GM12891 (cell line): ENCODE measurements around the gene ANO2.

ENCODE experiments used
- DNase-seq: peaks from one replicate; pipeline ENCODE4 v3.0.0; 2011; ENCODE audit warnings: low spot score; ENCODE audit not compliant: insufficient read length
- FAIRE-seq: peaks from 2 replicates; lab custom pipeline; 2011; peaks lifted over from hg19 to GRCh38; lab: Jason Lieb, UNC
- PAX5 ChIP-seq: IDR thresholded peaks from 2 replicates; pipeline ENCODE4 v1.6.1; 2011; ENCODE audit warnings: low read length, moderate library complexity, mild to moderate bottlenecking; ENCODE audit not compliant: insufficient read depth, severe bottlenecking
- POLR2A ChIP-seq: IDR thresholded peaks from 2 replicates; pipeline ENCODE4 v1.6.1; 2011; ENCODE audit warnings: low read depth, low read length, control low read depth
- POLR2AphosphoS5 ChIP-seq: IDR thresholded peaks from 2 replicates; pipeline ENCODE4 v1.6.1; 2011; ENCODE audit warnings: low read depth, low read length, control low read depth
- POU2F2 ChIP-seq: IDR thresholded peaks from 2 replicates; pipeline ENCODE4 v1.6.1; 2011; ENCODE audit warnings: low read depth, mild to moderate bottlenecking, control low read depth, low read length, moderate library complexity
- SPI1 ChIP-seq: IDR thresholded peaks from 2 replicates; pipeline ENCODE4 v1.6.1; 2011; ENCODE audit warnings: low read depth, low read length, control low read depth
- TAF1 ChIP-seq: IDR thresholded peaks from 2 replicates; pipeline ENCODE4 v1.6.1; 2011; ENCODE audit warnings: low read depth, low read length, control low read depth

ANO2 gene

DNA sequence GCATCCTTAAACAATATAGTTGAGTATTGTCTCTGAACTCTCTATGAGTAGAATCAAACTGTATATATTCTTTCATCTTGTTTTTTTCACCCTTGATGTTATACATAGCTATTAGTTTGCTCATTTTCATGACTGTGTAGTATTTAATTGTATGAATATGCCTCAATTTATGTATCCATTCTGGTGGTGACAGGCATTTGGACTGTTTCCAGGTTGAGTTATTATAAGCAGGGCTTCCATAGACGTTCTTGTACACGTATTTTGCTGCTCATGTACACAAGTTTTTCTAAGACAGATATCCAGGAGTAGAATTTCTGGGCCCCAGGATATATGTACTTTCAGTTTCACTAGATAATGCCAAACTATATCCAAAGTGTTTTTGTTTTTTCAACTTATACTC, 301.8 kb downstream of the ANO2 start:
- no peak for DNase-seq
- TF ChIP-seq PAX5 (no peak), POU2F2 (no peak)
- FAIRE-seq: no peak

DNA sequence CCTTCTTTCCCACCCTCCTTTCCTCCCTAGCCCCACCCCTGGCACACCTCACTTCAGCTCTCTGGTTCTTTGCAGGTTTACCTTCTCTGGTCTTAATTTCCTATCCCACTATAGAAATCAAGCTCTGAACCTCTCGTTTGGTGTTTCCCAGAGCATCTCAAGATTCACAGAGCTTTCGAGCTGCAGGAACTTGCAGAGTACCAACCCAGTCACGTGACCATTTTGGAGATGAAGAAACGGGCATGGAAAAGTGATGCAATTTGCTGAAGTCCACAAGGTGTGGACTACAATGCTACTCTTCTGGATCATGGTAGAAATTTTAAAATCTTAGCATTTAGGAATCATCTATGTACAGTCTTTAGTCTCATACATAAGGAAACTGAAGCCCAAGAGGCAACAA, 307.4 kb downstream of the ANO2 start:
- DNase-seq (no peak), FAIRE-seq (no peak)
- no peak for TF ChIP-seq TAF1
- TF ChIP-seq POLR2A: no peak
- no peak for TF ChIP-seq POLR2AphosphoS5
- no peak for TF ChIP-seq SPI1

DNA sequence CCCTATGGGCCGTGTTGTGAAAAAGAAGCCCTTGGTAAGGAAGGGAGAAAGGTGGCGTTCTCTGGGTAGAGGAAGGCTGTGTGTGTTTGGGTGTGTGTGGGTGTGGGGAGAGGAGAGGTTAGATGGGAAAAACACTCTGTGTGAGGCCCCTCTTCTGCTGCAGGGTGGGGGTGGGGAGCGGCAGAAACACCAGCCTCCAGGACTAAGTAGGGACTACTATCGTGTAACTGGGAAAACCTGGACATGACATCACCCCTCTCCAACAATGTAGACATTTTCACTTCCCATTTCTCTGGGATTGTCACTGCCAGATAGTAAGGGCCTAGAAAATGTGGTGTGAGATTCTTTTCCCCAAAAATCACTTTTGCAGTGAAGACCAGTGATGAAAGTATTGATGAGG, 308.2 kb downstream of the ANO2 start:
- no peak for FAIRE-seq
- TF ChIP-seq POLR2AphosphoS5 (no peak), POLR2A (no peak), SPI1 (no peak), POU2F2 (no peak), TAF1 (no peak), PAX5 (no peak)
- DNase-seq: no peak

DNA sequence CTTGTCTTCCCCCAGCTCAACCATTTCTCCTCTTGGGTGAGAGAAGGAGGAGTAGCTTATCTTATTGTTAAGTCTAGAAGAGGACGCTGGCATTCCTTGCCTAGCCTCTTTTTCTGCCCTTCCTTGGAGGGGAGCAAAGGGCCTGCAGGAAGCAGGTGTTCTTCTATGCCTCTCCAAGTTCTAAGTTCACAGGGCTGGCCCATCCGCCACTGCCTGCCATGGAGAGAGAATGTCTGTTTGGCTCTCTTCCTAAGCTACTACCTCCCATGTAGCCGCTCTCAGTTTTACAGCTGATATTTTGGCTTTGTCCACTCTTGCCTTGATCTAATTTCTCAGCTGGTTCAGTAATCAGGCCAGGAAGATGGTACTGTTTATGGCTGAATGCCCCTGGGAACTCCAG, 312.0 kb downstream of the ANO2 start:
- FAIRE-seq: no peak
- TF ChIP-seq TAF1 (no peak), SPI1 (no peak), POLR2AphosphoS5 (no peak), POU2F2 (no peak), POLR2A (no peak), PAX5 (no peak)
- no peak for DNase-seq

DNA sequence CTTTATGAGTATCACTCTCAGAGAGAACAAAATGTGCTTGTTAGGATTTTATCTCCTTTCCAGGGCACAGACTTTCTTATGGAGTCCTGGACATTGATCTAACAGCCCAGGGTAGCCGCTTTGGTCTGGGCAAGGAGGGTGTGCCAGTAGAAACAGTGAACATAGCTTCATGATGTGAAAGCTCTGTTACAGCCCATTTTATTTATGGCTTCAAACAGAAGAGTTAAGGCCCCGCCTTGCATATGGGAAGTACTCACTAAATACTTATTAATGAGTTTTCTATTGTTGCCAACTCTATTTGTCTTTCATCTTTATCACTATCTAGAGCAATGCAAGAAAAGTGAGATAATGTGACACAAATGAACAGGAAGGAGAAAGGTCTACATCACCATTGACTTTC, 312.6 kb downstream of the ANO2 start:
- DNase-seq (no peak), FAIRE-seq (no peak)
- TF ChIP-seq POU2F2 (no peak), POLR2A (no peak), POLR2AphosphoS5 (no peak), PAX5 (no peak), SPI1 (no peak)

DNA sequence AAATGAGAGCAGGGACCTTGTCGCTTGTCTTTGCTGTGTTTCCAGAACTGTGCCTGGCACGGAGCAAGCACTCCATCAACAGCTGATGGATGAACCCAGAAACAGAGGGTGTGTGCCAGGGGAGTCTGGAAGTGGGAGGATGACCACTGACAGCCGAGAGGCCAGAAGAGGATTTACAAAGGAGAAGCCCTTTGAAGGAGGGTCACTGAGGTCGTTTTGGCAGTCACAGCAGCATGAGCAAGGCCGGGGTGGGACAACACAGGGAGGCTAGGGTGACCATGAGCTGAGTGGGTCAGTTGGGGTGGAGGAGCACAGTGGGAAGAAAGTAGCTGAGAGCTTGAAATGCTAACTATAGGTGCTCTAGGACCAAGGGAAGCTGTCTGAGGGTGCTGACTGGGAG, 313.6 kb downstream of the ANO2 start:
- FAIRE-seq (no peak), DNase-seq (no peak)
- TF ChIP-seq PAX5 (no peak), POLR2AphosphoS5 (no peak), POLR2A (no peak), POU2F2 (no peak), TAF1 (no peak), SPI1 (no peak)

DNA sequence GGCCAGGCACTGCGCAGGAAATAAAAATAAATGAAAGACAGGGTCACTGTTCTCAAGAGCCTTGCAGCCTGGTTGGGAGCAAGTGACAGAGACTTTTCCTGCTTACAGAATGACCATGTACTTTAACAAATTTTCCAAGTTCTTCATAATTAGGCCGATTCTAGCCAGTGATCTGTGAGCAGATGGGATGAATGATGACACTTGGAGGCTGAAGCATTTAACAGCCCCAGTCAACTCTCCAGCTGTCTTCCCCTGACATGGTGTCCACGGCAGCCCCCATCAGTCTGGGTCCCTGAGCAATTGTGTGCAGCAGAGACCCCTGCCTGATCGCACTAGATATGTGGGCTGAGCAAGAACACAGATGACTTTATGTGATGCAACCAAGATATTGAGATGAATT, 314.3 kb downstream of the ANO2 start:
- DNase-seq (no peak), FAIRE-seq (no peak)
- TF ChIP-seq PAX5: no peak
- no peak for TF ChIP-seq POU2F2
- TF ChIP-seq SPI1: no peak
- TF ChIP-seq TAF1: no peak
- no peak for TF ChIP-seq POLR2A
- TF ChIP-seq POLR2AphosphoS5: no peak

DNA sequence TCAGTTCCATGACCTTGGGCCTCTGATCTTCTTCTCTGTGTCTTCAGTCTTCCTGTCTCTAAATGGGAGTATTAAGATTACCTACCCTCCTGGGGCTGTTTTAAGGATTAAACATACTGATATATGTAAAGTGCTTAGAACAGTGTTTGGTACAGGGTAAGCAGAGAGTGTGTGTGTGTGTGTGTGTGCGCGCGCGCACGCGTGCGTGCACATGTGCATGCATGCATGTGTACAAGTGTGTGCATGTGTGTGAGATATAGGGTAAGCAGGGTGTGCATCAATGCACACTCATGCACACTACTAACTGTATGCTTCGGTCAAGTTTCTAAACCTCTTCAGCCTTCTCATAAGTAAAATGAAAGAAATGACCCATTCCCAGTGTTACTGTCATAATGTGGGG, 316.6 kb downstream of the ANO2 start:
- FAIRE-seq (no peak), DNase-seq (no peak)
- TF ChIP-seq POU2F2: no peak
- no peak for TF ChIP-seq POLR2AphosphoS5
- no peak for TF ChIP-seq POLR2A
- no peak for TF ChIP-seq SPI1
- TF ChIP-seq TAF1: no peak
- TF ChIP-seq PAX5: no peak

DNA sequence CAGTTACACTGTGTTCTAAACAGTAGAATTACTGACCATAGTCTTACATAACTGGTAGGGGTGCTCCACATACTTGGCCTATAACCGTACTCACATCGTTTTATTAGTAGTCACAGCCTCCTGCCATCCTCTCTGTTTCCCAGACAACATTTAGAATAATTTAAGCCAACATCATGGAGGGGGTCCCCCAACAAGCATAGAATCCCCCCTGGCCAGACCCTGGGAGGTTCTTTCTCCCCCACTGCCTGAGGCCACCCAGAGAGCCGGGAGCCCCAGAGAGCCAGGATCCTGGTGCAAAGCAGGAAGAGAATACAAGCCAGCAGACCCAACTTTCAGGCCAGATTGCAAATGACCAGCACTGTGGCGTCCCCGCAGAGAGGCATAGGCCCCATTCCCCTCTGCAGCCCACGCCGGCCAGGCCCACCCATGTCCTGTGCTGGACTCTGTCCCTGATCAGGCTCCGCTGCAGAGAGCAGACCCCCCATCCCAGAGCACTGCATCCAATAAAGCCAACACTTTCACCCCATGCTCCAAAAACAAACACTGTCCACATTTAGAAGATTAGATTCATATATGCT, 317.9 kb downstream of the ANO2 start:
- TF ChIP-seq POU2F2 (no peak), TAF1 (no peak), SPI1 (no peak), POLR2A (no peak), POLR2AphosphoS5 (no peak), PAX5 (no peak)
- no peak for FAIRE-seq
- no peak for DNase-seq

DNA sequence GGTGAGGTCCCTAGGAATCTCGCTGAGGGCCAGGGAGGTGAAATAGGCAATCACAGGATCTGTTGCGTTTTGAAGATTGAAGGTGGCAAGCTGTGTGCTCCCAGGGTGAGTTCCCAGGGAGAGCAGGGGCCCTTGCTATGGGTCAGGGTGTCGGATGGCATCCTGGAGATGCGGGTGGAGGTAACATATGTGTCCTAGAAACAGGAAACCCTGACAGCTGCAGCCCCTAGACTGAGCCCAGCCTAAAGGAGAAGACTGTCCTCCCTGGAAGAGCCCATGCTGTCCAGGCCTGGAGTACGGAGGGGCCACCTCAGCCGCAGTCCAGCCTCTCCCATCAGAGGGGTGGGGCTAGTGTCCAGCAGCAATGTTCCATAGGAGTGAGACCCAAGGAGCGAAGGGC, 318.9 kb downstream of the ANO2 start:
- no peak for FAIRE-seq
- no peak for TF ChIP-seq PAX5
- no peak for TF ChIP-seq POU2F2
- no peak for TF ChIP-seq SPI1
- TF ChIP-seq POLR2A: no peak
- TF ChIP-seq TAF1: no peak
- no peak for TF ChIP-seq POLR2AphosphoS5
- DNase-seq: no peak

GRCh38 chr12:5624486-5625272, 320.4 kb downstream of the ANO2 start:
- no peak for TF ChIP-seq PAX5
- no peak for TF ChIP-seq POLR2AphosphoS5
- no peak for TF ChIP-seq TAF1
- TF ChIP-seq POU2F2: no peak
- no peak for TF ChIP-seq SPI1
- no peak for TF ChIP-seq POLR2A
- DNase-seq: no peak
- FAIRE-seq: no peak
